WTC11 (cell line): ENCODE data around the gene FFAR3.
"Not testable (repeated sequence)": the region's sequence is repeated elsewhere in the genome, so short reads cannot be mapped to it uniquely, and the experiment has no call there.

Experiments used
- ATF2 ChIP-seq: sonication (generic); formaldehyde crosslinking; IDR thresholded peaks from 2 replicates; pipeline ENCODE4 v1.8.1; 2022; ENCODE audit warnings: low read depth, missing genetic modification reagents, borderline replicate concordance
- CREM ChIP-seq: sonication (generic); formaldehyde crosslinking; IDR thresholded peaks from 2 replicates; pipeline ENCODE4 v1.8.1; 2022; ENCODE audit warnings: mild to moderate bottlenecking, missing genetic modification reagents, moderate library complexity
- E2F4 ChIP-seq: sonication (generic); formaldehyde crosslinking; IDR thresholded peaks from 2 replicates; pipeline ENCODE4 v1.8.1; 2022; ENCODE audit warnings: low read depth, mild to moderate bottlenecking, moderate library complexity, missing genetic modification reagents, borderline replicate concordance
- MXD4 ChIP-seq: fragments of 250-450 bp; sonication (Bioruptor Pico); IDR thresholded peaks from 2 replicates; pipeline ENCODE4 v1.8.0; 2021; ENCODE audit warnings: mild to moderate bottlenecking, moderate library complexity, borderline replicate concordance
- PRDM15 ChIP-seq: sonication (generic); formaldehyde crosslinking; IDR thresholded peaks from 2 replicates; pipeline ENCODE4 v1.8.0; 2022; ENCODE audit warnings: missing genetic modification reagents
- TF ChIP-seq, protein P1 (sequence below): fragments of 200-600 bp; IDR thresholded peaks from 2 replicates; pipeline ENCODE4 v1.8.0; 2022; ENCODE audit warnings: antibody characterized with exemption
- TF ChIP-seq, protein P2 (sequence below): sonication (generic); formaldehyde crosslinking; conservative IDR thresholded peaks from 2 replicates; pipeline ENCODE4 v1.8.1; 2022; ENCODE audit warnings: mild to moderate bottlenecking, missing genetic modification reagents

DNA sequence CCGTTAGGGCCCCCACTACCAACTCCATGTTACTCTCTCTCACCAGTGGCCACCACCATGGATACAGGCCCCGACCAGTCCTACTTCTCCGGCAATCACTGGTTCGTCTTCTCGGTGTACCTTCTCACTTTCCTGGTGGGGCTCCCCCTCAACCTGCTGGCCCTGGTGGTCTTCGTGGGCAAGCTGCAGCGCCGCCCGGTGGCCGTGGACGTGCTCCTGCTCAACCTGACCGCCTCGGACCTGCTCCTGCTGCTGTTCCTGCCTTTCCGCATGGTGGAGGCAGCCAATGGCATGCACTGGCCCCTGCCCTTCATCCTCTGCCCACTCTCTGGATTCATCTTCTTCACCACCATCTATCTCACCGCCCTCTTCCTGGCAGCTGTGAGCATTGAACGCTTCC, 574 bp downstream of the FFAR3 start:
- TF ChIP-seq, protein P1, sequence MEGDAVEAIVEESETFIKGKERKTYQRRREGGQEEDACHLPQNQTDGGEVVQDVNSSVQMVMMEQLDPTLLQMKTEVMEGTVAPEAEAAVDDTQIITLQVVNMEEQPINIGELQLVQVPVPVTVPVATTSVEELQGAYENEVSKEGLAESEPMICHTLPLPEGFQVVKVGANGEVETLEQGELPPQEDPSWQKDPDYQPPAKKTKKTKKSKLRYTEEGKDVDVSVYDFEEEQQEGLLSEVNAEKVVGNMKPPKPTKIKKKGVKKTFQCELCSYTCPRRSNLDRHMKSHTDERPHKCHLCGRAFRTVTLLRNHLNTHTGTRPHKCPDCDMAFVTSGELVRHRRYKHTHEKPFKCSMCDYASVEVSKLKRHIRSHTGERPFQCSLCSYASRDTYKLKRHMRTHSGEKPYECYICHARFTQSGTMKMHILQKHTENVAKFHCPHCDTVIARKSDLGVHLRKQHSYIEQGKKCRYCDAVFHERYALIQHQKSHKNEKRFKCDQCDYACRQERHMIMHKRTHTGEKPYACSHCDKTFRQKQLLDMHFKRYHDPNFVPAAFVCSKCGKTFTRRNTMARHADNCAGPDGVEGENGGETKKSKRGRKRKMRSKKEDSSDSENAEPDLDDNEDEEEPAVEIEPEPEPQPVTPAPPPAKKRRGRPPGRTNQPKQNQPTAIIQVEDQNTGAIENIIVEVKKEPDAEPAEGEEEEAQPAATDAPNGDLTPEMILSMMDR = not testable (repeated sequence)
- TF ChIP-seq, protein P2, sequence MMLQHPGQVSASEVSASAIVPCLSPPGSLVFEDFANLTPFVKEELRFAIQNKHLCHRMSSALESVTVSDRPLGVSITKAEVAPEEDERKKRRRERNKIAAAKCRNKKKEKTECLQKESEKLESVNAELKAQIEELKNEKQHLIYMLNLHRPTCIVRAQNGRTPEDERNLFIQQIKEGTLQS (CRISPR knock-in tag) = not testable (repeated sequence)
- not testable (repeated sequence) for TF ChIP-seq CREM; ATF2 (CRISPR knock-in tag); E2F4 (CRISPR knock-in tag); MXD4 (CRISPR knock-in tag); PRDM15 (CRISPR knock-in tag)
